Measurements from ENCODE around the gene SMAD5.

The SMAD5 gene

GRCh38 chr5:136193322-136193935 lies 60.8 kb downstream of the SMAD5 start:
- TF ChIP-seq, protein P1, sequence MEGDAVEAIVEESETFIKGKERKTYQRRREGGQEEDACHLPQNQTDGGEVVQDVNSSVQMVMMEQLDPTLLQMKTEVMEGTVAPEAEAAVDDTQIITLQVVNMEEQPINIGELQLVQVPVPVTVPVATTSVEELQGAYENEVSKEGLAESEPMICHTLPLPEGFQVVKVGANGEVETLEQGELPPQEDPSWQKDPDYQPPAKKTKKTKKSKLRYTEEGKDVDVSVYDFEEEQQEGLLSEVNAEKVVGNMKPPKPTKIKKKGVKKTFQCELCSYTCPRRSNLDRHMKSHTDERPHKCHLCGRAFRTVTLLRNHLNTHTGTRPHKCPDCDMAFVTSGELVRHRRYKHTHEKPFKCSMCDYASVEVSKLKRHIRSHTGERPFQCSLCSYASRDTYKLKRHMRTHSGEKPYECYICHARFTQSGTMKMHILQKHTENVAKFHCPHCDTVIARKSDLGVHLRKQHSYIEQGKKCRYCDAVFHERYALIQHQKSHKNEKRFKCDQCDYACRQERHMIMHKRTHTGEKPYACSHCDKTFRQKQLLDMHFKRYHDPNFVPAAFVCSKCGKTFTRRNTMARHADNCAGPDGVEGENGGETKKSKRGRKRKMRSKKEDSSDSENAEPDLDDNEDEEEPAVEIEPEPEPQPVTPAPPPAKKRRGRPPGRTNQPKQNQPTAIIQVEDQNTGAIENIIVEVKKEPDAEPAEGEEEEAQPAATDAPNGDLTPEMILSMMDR (IDR thresholded peaks at IDR 0.05) = no peak

- TF ChIP-seq, protein P1 (IDR thresholded peaks at IDR 0.05) = no peak
These were observed 61.9 kb downstream of the SMAD5 start for GRCh38 chr5:136194576-136194975.

DNA sequence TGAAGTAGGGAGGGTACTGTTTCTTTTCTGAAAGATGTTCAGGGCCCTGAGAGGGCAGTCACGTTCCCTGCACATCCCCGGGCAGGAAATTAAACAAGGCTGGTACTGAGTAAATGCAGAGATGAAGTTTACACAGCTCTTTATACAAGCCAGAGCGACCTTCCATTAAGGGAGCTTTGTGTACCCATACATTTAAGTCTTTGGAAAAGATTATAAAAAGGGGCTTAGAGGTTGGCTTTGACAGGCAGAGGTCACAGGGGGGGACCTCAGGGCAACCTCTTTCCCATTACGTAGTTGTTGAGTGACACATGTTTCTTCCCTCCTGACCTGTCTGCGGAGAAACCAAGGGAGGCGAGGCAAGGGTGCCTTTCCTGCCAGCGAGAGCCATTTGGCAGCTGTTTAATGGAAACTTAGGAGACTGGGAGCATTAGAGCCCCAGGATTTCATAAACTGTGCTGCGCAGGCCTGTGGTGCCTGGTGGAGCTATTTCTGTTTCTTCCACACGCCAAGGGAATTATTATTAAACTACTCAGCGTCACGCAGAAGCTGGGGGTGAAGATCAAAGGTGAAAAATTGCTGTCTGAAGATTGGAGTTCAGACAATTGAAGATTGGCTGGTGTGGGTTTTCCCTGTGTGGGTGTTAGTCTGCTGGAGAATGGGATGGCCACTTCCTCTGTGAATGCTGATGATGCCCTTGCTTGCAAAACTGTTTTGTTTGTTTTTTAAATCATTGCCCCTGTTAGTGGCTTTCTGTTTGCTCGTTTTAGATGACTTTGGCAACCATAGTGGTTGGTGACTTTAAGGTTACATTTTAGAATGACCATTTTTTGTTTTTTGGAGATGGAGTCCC lies 63.6 kb downstream of the SMAD5 start:
- TF ChIP-seq, protein P1 (IDR thresholded peaks at IDR 0.05) = no peak

GRCh38 chr5:136197462-136198142 lies 65.0 kb downstream of the SMAD5 start:
- TF ChIP-seq, protein P1 (IDR thresholded peaks at IDR 0.05) = no peak

GRCh38 chr5:136198453-136198852 lies 65.8 kb downstream of the SMAD5 start:
- TF ChIP-seq, protein P1 (IDR thresholded peaks at IDR 0.05) = no peak

- TF ChIP-seq, protein P1 (IDR thresholded peaks at IDR 0.05) = no peak
These were observed 66.8 kb downstream of the SMAD5 start for GRCh38 chr5:136199408-136199807.

GRCh38 chr5:136200130-136200529 lies 67.5 kb downstream of the SMAD5 start:
- TF ChIP-seq, protein P1 (IDR thresholded peaks at IDR 0.05) = no peak

All from LNCAP (cell line).